ENCODE results near the gene H3-3A. TPM values are rescaled to one million over a fixed set of nuclear protein-coding genes. Genes with fewer than 3 reads are reported as not detected.
A peak's percentile ranks its signal among the peaks of the same experiment; 100 is the strongest.

The H3-3A gene
- total RNA-seq, 1 experiment from 2014 or later = 894 TPM

GRCh38 chr1:226060427-226060826 is 2.1 kb upstream of the H3-3A start (continued):
- TF ChIP-seq ZSCAN18 (CRISPR knock-in tag; IDR thresholded peaks at IDR 0.05) (no peak), ZNF219 (CRISPR knock-in tag; IDR thresholded peaks at IDR 0.05; ENCODE audit: borderline replicate concordance) (no peak), E2F4 (CRISPR knock-in tag; IDR thresholded peaks at IDR 0.05; ENCODE audit: borderline replicate concordance, low read depth) (no peak), ELF4 (CRISPR knock-in tag; IDR thresholded peaks at IDR 0.05; ENCODE audit: low read depth) (no peak), AFF4 (CRISPR knock-in tag; IDR thresholded peaks at IDR 0.05; ENCODE audit: borderline replicate concordance) (no peak), ZMAT4 (CRISPR knock-in tag; IDR thresholded peaks at IDR 0.05) (no peak), SOX15 (CRISPR knock-in tag; IDR thresholded peaks at IDR 0.05) (no peak), ZNF423 (CRISPR knock-in tag; IDR thresholded peaks at IDR 0.05) (no peak), ZNF512 (CRISPR knock-in tag; IDR thresholded peaks at IDR 0.05; ENCODE audit: borderline replicate concordance) (no peak)

GRCh38 chr1:226061068-226061840 is 1.3 kb upstream of the H3-3A start:
- peak overlapping the region; percentile 90 for H3K4me3 Mint-ChIP-seq
- H3K4me1 Mint-ChIP-seq = peaks cover 29% of the 10 kb centered on the region
- ATAC-seq (no peak), DNase-seq (ENCODE audit: low spot score) (no peak)
- TF ChIP-seq TEAD4 (CRISPR knock-in tag; IDR thresholded peaks at IDR 0.05) = 0 out of 2 replicates have a peak, but pooled peaks have one; percentile 60
- no peak for TF ChIP-seq SOX15 (CRISPR knock-in tag; IDR thresholded peaks at IDR 0.05)
- ChIA-PET CTCF (interaction anchor here (0.6 to 2.5 kb wide), 5 partner anchors 49 to 586 kb away, joined by 3 to 22 read pairs (median 4); partner anchors contain the start of gene SDE2), POLR2A (interaction anchor here (0.9 to 3.2 kb wide), 11 partner anchors 7 to 245 kb away, joined by 3 to 30 read pairs (median 3); partner anchors contain the start of genes MIXL1 and SDE2)
- peak overlapping the region; percentile 98 for H3K27ac Mint-ChIP-seq
- H3K9me3 Mint-ChIP-seq = no peaks in the 10 kb centered on the region
- peaks cover 45% of the 10 kb centered on the region for H3K36me3 Mint-ChIP-seq
- H3K27me3 Mint-ChIP-seq (ENCODE audit: low read depth) = no peaks in the 10 kb centered on the region; the same call in 1 of the 2 replicates

- ChIA-PET POLR2A (interaction anchor here (0.5 to 3.2 kb wide), 25 partner anchors 8 to 409 kb away, joined by 3 to 30 read pairs (median 3); partner anchors contain the start of genes ENAH, MIXL1, PYCR2 and SDE2), CTCF (interaction anchor here (0.6 to 2.5 kb wide), 15 partner anchors 17 to 587 kb away, joined by 3 to 22 read pairs (median 4); partner anchors contain the start of gene SDE2)
- ATAC-seq = peak; percentile 69
- DNase-seq (ENCODE audit: low spot score) = peak; percentile 81
- peak overlapping the region; percentile 98 for H3K27ac Mint-ChIP-seq
- H3K27me3 Mint-ChIP-seq (ENCODE audit: low read depth) = no peaks in the 10 kb centered on the region; the same call in 1 of the 2 replicates
- H3K4me3 Mint-ChIP-seq = peak overlapping the region; percentile 90
- no peaks in the 10 kb centered on the region for H3K9me3 Mint-ChIP-seq
- peaks cover 52% of the 10 kb centered on the region for H3K36me3 Mint-ChIP-seq
- H3K4me1 Mint-ChIP-seq = peaks cover 36% of the 10 kb centered on the region
- no peak for TF ChIP-seq GABPB1 (CRISPR knock-in tag; IDR thresholded peaks at IDR 0.05)
- TF ChIP-seq CDX4 (CRISPR knock-in tag; IDR thresholded peaks at IDR 0.05; ENCODE audit: borderline replicate concordance) = no peak
- no peak for TF ChIP-seq PRRX2 (CRISPR knock-in tag; IDR thresholded peaks at IDR 0.05)
- no peak for TF ChIP-seq E2F4 (CRISPR knock-in tag; IDR thresholded peaks at IDR 0.05; ENCODE audit: borderline replicate concordance, low read depth)
- peak; percentile 76; the same call in 1 of the 2 replicates for TF ChIP-seq FOXP1 (CRISPR knock-in tag; IDR thresholded peaks at IDR 0.05; ENCODE audit: borderline replicate concordance)
- no peak for TF ChIP-seq RORB (CRISPR knock-in tag; IDR thresholded peaks at IDR 0.05)
- TF ChIP-seq NFYB (CRISPR knock-in tag; conservative IDR thresholded peaks at IDR 0.05; ENCODE audit: low read depth) = no peak; the same call in 1 of the 2 replicates
- TF ChIP-seq E2F1 (CRISPR knock-in tag; IDR thresholded peaks at IDR 0.05) = no peak
Measured at GRCh38 chr1:226061841-226062557, 517 bp upstream of the H3-3A start.

Data from WTC11 (cell line).